HEK293 (cell line): ENCODE data around the gene WASF1.

ENCODE experiments used
- CTCF ChIA-PET: fragments of 350-600 bp; formaldehyde crosslinking; extraction: SDS; loops from one replicate; lab custom pipeline; 2021; ENCODE audit warnings: antibody characterized with exemption; lab: Yijun Ruan, JAX
- POLR2A ChIA-PET: fragments of 300-600 bp; formaldehyde crosslinking; extraction: SDS; loops from one replicate; lab custom pipeline; 2020; ENCODE audit warnings: antibody characterized with exemption, inconsistent platforms; lab: Yijun Ruan, JAX
- H3K27ac ChIP-seq: fragments of 200-500 bp; sonication (Bioruptor generic); 2 replicates; pipeline ENCODE4 v1.5.1; 2014; ENCODE audit warnings: low read depth, low read length, control low read depth, inconsistent platforms; ENCODE audit errors: extremely low read depth
- H3K36me3 ChIP-seq, 2 experiments: fragments of 200-500 bp in 1 of 2; sonication (Bioruptor generic) in 1 of 2; 1 replicate in 1 of 2; 2 replicates in 1 of 2; pipeline ENCODE4 v1.5.1; 2014 to 2017; ENCODE audit warnings: inconsistent platforms in 2 of 2, low read length in 2 of 2; ENCODE audit not compliant: control insufficient read depth in 2 of 2, insufficient read depth in 1 of 2
- H3K4me1 ChIP-seq: fragments of 200-500 bp; sonication (Bioruptor generic); 2 replicates; pipeline ENCODE4 v1.5.1; 2014; ENCODE audit warnings: mild to moderate bottlenecking, low read length, inconsistent platforms; ENCODE audit not compliant: control insufficient read depth, insufficient read depth
- H3K4me3 ChIP-seq: 2 replicates; pipeline ENCODE4 v1.5.1; 2011; ENCODE audit warnings: low read depth, mild to moderate bottlenecking, control low read depth, low read length, moderate library complexity
- H3K9me3 ChIP-seq: fragments of 200-500 bp; sonication (Bioruptor generic); 2 replicates; pipeline ENCODE4 v1.5.1; 2014; ENCODE audit warnings: low read depth, low read length, inconsistent platforms; ENCODE audit not compliant: control insufficient read depth, insufficient read depth
- FEZF1 ChIP-seq: fragments of 450-650 bp; formaldehyde crosslinking; IDR thresholded peaks from 2 replicates; pipeline ENCODE4 v1.5.1; 2016; ENCODE audit warnings: missing biosample characterization, missing genetic modification characterization
- GLIS2 ChIP-seq: fragments of 450-650 bp; formaldehyde crosslinking; IDR thresholded peaks from 2 replicates; pipeline ENCODE4 v1.5.1; 2016; ENCODE audit warnings: missing biosample characterization, missing genetic modification characterization
- HIC1 ChIP-seq: fragments of 450-650 bp; formaldehyde crosslinking; IDR thresholded peaks from 2 replicates; pipeline ENCODE4 v1.5.1; 2016; ENCODE audit warnings: missing biosample characterization, missing genetic modification characterization
- KLF7 ChIP-seq: fragments of 450-650 bp; formaldehyde crosslinking; IDR thresholded peaks from 2 replicates; pipeline ENCODE4 v1.5.1; 2016; ENCODE audit warnings: missing biosample characterization, missing genetic modification characterization, borderline replicate concordance
- KLF9 ChIP-seq: fragments of 450-650 bp; formaldehyde crosslinking; IDR thresholded peaks from 2 replicates; pipeline ENCODE4 v1.5.1; 2016; ENCODE audit warnings: missing biosample characterization, missing genetic modification characterization, low read depth
- TRIM28 ChIP-seq: IDR thresholded peaks from 2 replicates; pipeline ENCODE4 v1.6.1; 2011; ENCODE audit warnings: low read length, control low read depth, borderline replicate concordance
- ZBTB17 ChIP-seq: fragments of 450-650 bp; formaldehyde crosslinking; IDR thresholded peaks from 2 replicates; pipeline ENCODE4 v1.5.1; 2016; ENCODE audit warnings: missing biosample characterization, missing genetic modification characterization
- ZEB2 ChIP-seq: fragments of 450-650 bp; formaldehyde crosslinking; IDR thresholded peaks from 2 replicates; pipeline ENCODE4 v1.5.1; 2016; ENCODE audit warnings: missing biosample characterization, missing genetic modification characterization
- ZFHX2 ChIP-seq: fragments of 450-650 bp; formaldehyde crosslinking; conservative IDR thresholded peaks from 2 replicates; pipeline ENCODE4 v1.5.1; 2016; ENCODE audit warnings: missing biosample characterization, missing genetic modification characterization
- ZNF133 ChIP-seq: fragments of 450-650 bp; formaldehyde crosslinking; IDR thresholded peaks from 2 replicates; pipeline ENCODE4 v1.5.1; 2016; ENCODE audit warnings: missing biosample characterization, missing genetic modification characterization
- ZNF146 ChIP-seq: fragments of 450-650 bp; formaldehyde crosslinking; IDR thresholded peaks from 2 replicates; pipeline ENCODE4 v1.5.1; 2016; ENCODE audit warnings: missing biosample characterization, missing genetic modification characterization
- ZNF2 ChIP-seq: fragments of 450-650 bp; formaldehyde crosslinking; IDR thresholded peaks from 2 replicates; pipeline ENCODE4 v1.5.1; 2016; ENCODE audit warnings: missing biosample characterization, missing genetic modification characterization
- ZNF221 ChIP-seq: fragments of 450-650 bp; formaldehyde crosslinking; IDR thresholded peaks from 2 replicates; pipeline ENCODE4 v1.5.1; 2017; ENCODE audit warnings: missing biosample characterization, missing genetic modification characterization, borderline replicate concordance
- ZNF274 ChIP-seq, 2 experiments: fragments of 200-500 bp in 1 of 2; fragments of 450-650 bp in 1 of 2; sonication (Bioruptor generic) in 1 of 2; formaldehyde crosslinking in 1 of 2; IDR thresholded peaks; 2 replicates each; pipeline versions ENCODE4 v1.5.1 to v1.6.1; 2014 to 2016; ENCODE audit warnings: borderline replicate concordance in 1 of 2, inconsistent platforms in 1 of 2, low read length in 1 of 2, missing biosample characterization in 1 of 2, missing genetic modification characterization in 1 of 2
- ZNF311 ChIP-seq: fragments of 450-650 bp; formaldehyde crosslinking; IDR thresholded peaks from 2 replicates; pipeline ENCODE4 v1.5.1; 2017; ENCODE audit warnings: missing biosample characterization, missing genetic modification characterization, borderline replicate concordance
- ZNF341 ChIP-seq: fragments of 450-650 bp; formaldehyde crosslinking; IDR thresholded peaks from 2 replicates; pipeline ENCODE4; 2016; ENCODE audit warnings: low read depth, missing biosample characterization, missing genetic modification characterization
- ZNF404 ChIP-seq: fragments of 450-650 bp; formaldehyde crosslinking; IDR thresholded peaks from 2 replicates; pipeline ENCODE4 v1.5.1; 2017; ENCODE audit warnings: missing biosample characterization, missing genetic modification characterization
- ZNF623 ChIP-seq: fragments of 450-650 bp; formaldehyde crosslinking; IDR thresholded peaks from 2 replicates; pipeline ENCODE4 v1.5.1; 2016; ENCODE audit warnings: missing biosample characterization, missing genetic modification characterization
- ZNF624 ChIP-seq: fragments of 450-650 bp; formaldehyde crosslinking; IDR thresholded peaks from 2 replicates; pipeline ENCODE4 v1.5.1; 2017; ENCODE audit warnings: missing biosample characterization, missing genetic modification characterization
- ZNF707 ChIP-seq: fragments of 450-650 bp; formaldehyde crosslinking; IDR thresholded peaks from 2 replicates; pipeline ENCODE4 v1.5.1; 2016; ENCODE audit warnings: missing biosample characterization, missing genetic modification characterization
- ZNF747 ChIP-seq: fragments of 450-650 bp; formaldehyde crosslinking; IDR thresholded peaks from 2 replicates; pipeline ENCODE4 v1.5.1; 2016; ENCODE audit warnings: missing biosample characterization, missing genetic modification characterization
- ZSCAN16 ChIP-seq: fragments of 450-650 bp; formaldehyde crosslinking; IDR thresholded peaks from 2 replicates; pipeline ENCODE4 v1.5.1; 2016; ENCODE audit warnings: missing biosample characterization, missing genetic modification characterization
- TF ChIP-seq, protein P1 (sequence below): fragments of 450-650 bp; formaldehyde crosslinking; IDR thresholded peaks from 2 replicates; pipeline ENCODE4; 2016; ENCODE audit warnings: missing biosample characterization, missing genetic modification characterization
- TF ChIP-seq, protein P2 (sequence below): fragments of 450-650 bp; formaldehyde crosslinking; conservative IDR thresholded peaks from 2 replicates; pipeline ENCODE4 v1.5.1; 2016; ENCODE audit warnings: low read depth, missing biosample characterization, missing genetic modification characterization
- TF ChIP-seq, protein P3 (sequence below): fragments of 450-650 bp; formaldehyde crosslinking; IDR thresholded peaks from 2 replicates; pipeline ENCODE4 v1.5.1; 2017; ENCODE audit warnings: missing biosample characterization, mild to moderate bottlenecking, missing genetic modification characterization, moderate library complexity
- TF ChIP-seq, protein P4 (sequence below): fragments of 450-650 bp; formaldehyde crosslinking; IDR thresholded peaks from 2 replicates; pipeline ENCODE4 v1.5.1; 2016; ENCODE audit warnings: missing biosample characterization, missing genetic modification characterization

Gene WASF1

GRCh38 chr6:110179406-110180227 is at the start of gene WASF1:
WASF1 (minus strand) TSS chr6:110179670; CDS start chr6:110127601, 52,069 bp downstream.
- POLR2A ChIA-PET = interaction anchor here (0.6 to 2.4 kb wide), 13 partner anchors 17 to 909 kb away, joined by 3 to 8 read pairs (median 4); no protein-coding TSS in a partner anchor
- H3K36me3 ChIP-seq = peaks cover 0 to 15% of the 10 kb centered on the region in 2 experiments; a peak in 1 of 3 replicates
- CTCF ChIA-PET = interaction anchor here (0.6 to 1.5 kb wide), 9 partner anchors 8 to 312 kb away, joined by 3 to 6 read pairs (median 4); no protein-coding TSS in a partner anchor
- H3K4me1 ChIP-seq = peaks cover 23% of the 10 kb centered on the region
- H3K27ac ChIP-seq = peak within 1 kb of the TSS; percentile 97
- H3K9me3 ChIP-seq = no peaks in the 10 kb centered on the region
- H3K4me3 ChIP-seq = peak within 1 kb of the TSS; percentile 76
- TF ChIP-seq ZNF274 (IDR thresholded peaks at IDR 0.05; ENCODE audit: low read length) (no peak), ZNF274 (tag by site-specific recombination; IDR thresholded peaks at IDR 0.05; ENCODE audit: borderline replicate concordance) (no peak), ZNF747 (tag by site-specific recombination) (no peak), KLF7 (tag by site-specific recombination) (peak; percentile 80; the same call in 1 of the 2 replicates), ZEB2 (peak; percentile 92), GLIS2 (peak; percentile 91), TRIM28 (no peak; the same call in 1 of the 2 replicates), ZNF221 (no peak), ZNF311 (tag by site-specific recombination) (no peak), ZBTB17 (peak; percentile 93), ZNF2 (peak; percentile 83; the same call in 1 of the 2 replicates), ZNF341 (peak; percentile 97), ZNF404 (no peak), KLF9 (peak; percentile 98), FEZF1 (tag by site-specific recombination) (no peak; the same call in 1 of the 2 replicates), ZNF133 (tag by site-specific recombination) (no peak), ZNF623 (tag by site-specific recombination) (no peak), HIC1 (tag by site-specific recombination) (peak; percentile 27), ZFHX2 (tag by site-specific recombination) (peak; percentile 95), ZNF707 (tag by site-specific recombination) (no peak), ZNF624 (no peak), ZSCAN16 (tag by site-specific recombination) (no peak), ZNF146 (tag by site-specific recombination) (no peak)
- TF ChIP-seq, protein P1, sequence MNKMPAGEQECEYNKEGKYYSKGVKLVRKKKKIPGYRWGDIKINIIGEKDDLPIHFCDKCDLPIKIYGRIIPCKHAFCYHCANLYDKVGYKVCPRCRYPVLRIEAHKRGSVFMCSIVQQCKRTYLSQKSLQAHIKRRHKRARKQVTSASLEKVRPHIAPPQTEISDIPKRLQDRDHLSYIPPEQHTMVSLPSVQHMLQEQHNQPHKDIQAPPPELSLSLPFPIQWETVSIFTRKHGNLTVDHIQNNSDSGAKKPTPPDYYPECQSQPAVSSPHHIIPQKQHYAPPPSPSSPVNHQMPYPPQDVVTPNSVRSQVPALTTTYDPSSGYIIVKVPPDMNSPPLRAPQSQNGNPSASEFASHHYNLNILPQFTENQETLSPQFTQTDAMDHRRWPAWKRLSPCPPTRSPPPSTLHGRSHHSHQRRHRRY = no peak
- TF ChIP-seq, protein P2, sequence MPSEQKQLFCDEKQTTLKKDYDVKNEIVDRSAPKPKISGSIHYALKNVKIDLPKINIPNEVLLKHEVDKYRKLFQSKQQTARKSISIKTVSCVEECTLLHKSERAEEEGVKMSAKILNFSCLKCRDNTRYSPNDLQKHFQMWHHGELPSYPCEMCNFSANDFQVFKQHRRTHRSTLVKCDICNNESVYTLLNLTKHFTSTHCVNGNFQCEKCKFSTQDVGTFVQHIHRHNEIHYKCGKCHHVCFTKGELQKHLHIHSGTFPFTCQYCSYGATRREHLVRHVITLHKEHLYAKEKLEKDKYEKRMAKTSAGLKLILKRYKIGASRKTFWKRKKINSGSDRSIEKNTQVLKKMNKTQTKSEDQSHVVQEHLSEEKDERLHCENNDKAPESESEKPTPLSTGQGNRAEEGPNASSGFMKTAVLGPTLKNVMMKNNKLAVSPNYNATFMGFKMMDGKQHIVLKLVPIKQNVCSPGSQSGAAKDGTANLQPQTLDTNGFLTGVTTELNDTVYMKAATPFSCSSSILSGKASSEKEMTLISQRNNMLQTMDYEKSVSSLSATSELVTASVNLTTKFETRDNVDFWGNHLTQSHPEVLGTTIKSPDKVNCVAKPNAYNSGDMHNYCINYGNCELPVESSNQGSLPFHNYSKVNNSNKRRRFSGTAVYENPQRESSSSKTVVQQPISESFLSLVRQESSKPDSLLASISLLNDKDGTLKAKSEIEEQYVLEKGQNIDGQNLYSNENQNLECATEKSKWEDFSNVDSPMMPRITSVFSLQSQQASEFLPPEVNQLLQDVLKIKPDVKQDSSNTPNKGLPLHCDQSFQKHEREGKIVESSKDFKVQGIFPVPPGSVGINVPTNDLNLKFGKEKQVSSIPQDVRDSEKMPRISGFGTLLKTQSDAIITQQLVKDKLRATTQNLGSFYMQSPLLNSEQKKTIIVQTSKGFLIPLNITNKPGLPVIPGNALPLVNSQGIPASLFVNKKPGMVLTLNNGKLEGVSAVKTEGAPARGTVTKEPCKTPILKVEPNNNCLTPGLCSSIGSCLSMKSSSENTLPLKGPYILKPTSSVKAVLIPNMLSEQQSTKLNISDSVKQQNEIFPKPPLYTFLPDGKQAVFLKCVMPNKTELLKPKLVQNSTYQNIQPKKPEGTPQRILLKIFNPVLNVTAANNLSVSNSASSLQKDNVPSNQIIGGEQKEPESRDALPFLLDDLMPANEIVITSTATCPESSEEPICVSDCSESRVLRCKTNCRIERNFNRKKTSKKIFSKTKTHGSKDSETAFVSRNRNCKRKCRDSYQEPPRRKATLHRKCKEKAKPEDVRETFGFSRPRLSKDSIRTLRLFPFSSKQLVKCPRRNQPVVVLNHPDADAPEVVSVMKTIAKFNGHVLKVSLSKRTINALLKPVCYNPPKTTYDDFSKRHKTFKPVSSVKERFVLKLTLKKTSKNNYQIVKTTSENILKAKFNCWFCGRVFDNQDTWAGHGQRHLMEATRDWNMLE = no peak
- TF ChIP-seq, protein P3, sequence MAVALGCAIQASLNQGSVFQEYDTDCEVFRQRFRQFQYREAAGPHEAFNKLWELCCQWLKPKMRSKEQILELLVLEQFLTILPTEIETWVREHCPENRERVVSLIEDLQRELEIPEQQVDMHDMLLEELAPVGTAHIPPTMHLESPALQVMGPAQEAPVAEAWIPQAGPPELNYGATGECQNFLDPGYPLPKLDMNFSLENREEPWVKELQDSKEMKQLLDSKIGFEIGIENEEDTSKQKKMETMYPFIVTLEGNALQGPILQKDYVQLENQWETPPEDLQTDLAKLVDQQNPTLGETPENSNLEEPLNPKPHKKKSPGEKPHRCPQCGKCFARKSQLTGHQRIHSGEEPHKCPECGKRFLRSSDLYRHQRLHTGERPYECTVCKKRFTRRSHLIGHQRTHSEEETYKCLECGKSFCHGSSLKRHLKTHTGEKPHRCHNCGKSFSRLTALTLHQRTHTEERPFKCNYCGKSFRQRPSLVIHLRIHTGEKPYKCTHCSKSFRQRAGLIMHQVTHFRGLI = no peak
- TF ChIP-seq, protein P4, sequence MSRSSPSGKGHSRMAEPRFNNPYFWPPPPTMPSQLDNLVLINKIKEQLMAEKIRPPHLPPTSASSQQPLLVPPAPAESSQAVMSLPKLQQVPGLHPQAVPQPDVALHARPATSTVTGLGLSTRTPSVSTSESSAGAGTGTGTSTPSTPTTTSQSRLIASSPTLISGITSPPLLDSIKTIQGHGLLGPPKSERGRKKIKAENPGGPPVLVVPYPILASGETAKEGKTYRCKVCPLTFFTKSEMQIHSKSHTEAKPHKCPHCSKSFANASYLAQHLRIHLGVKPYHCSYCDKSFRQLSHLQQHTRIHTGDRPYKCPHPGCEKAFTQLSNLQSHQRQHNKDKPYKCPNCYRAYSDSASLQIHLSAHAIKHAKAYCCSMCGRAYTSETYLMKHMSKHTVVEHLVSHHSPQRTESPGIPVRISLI = peak; percentile 48; the same call in 1 of the 2 replicates
